Adrenal gland (tissue), 12 donors: Measurements from ENCODE around the gene SLC19A3. TPM values are rescaled to one million over a fixed set of nuclear protein-coding genes. Genes with fewer than 3 reads are reported as not detected.
A peak's percentile ranks its signal among the peaks of the same experiment; 100 is the strongest.
"Not testable (repeated sequence)": the region's sequence is repeated elsewhere in the genome, so short reads cannot be mapped to it uniquely, and the experiment has no call there.

Experiments used
- DNase-seq, 7 donors: peaks; one replicate each; pipeline ENCODE4 v3.0.0-alpha.2; 2019 to 2020
- H3K27ac ChIP-seq, 5 donors: fragments of 200-600 bp; sonication (generic) in 4 of 5; 1 replicate in 3 of 5; 2 replicates in 2 of 5; pipeline versions ENCODE4 v1.5.1 to v1.8.0; 2016 to 2020; ENCODE audit warnings: mild to moderate bottlenecking in 1 of 5
- H3K27me3 ChIP-seq: fragments of 200-600 bp; 2 replicates; pipeline ENCODE4 v1.8.0; 2021
- H3K36me3 ChIP-seq, 2 donors: fragments of 200-600 bp; replicated peaks in 1 of 2; 1 replicate in 1 of 2; 2 replicates in 1 of 2; pipeline versions ENCODE4 v1.5.1 to v1.8.0; 2018 to 2022
- H3K4me1 ChIP-seq, 2 donors: fragments of 200-600 bp; replicated peaks in 1 of 2; 1 replicate in 1 of 2; 2 replicates in 1 of 2; pipeline versions ENCODE4 v1.5.1 to v1.8.0; 2018 to 2021
- H3K4me3 ChIP-seq, 4 donors: fragments of 200-600 bp; sonication (generic) in 3 of 4; one replicate each; pipeline ENCODE4 v1.5.1; 2016 to 2018
- H3K9me3 ChIP-seq, 3 donors: fragments of 200-600 bp; sonication (generic) in 1 of 3; replicated peaks in 1 of 3; 1 replicate in 2 of 3; 2 replicates in 1 of 3; pipeline versions ENCODE4 v1.5.1 to v1.8.0; 2016 to 2021
- CTCF ChIP-seq, 6 experiments: fragments of 450-650 bp in 4 of 6; fragments of 200-600 bp in 2 of 6; sonication (generic) in 1 of 6; IDR thresholded peaks; 1 replicate in 5 of 6; 2 replicates in 1 of 6; pipeline versions ENCODE4 v1.5.1 to v1.8.0; 2016 to 2021; ENCODE audit warnings: antibody characterized with exemption in 6 of 6, mild to moderate bottlenecking in 2 of 6, moderate library complexity in 1 of 6
- POLR2A ChIP-seq, 2 donors: fragments of 450-650 bp; IDR thresholded peaks; one replicate each; pipeline ENCODE4 v1.6.1; 2017; ENCODE audit warnings: antibody characterized with exemption in 2 of 2, mild to moderate bottlenecking in 2 of 2, moderate library complexity in 1 of 2
- WGBS, 4 donors: extraction: QIAGEN DNeasy Blood & Tissue Kit in 2 of 4; methylation state at CpG; one replicate each; pipeline versions ENCODE4 v1.1.5 to v1.1.7; 2013 to 2017; 5-methylcytosine and 5-hydroxymethylcytosine counted together
- intact Hi-C, 2 donors: fragments of 100-400 bp; cut with DNase I; formaldehyde crosslinking; loops; one replicate each; pipeline versions ENCODE4 v1.14.1 to v1.15.0; 2022 to 2023
- polyA plus RNA-seq, 3 donors: library from polyadenylated mRNA; stranded (reverse); fragments of 200-250 nt in 2 of 3; fragments of 350-450 nt in 1 of 3; fragmentation: Illumina TruSeq in 1 of 3; extraction: RNeasy Lipid Tissue Mini Kit (QIAGEN cat#74804) in 1 of 3; gene quantifications; one replicate each; pipeline ENCODE4 v1.2.3, GENCODE V29; 2013 to 2014
- total RNA-seq, 9 donors: library from RNA; depleted of rRNA in 4 of 9; stranded (reverse); fragments of >200 nt in 4 of 9; fragments of 120-200 nt in 1 of 9; fragmentation: NEBNext Ultra II Directional in 1 of 9; extraction: Animal tissue kit (Norgen Biotek cat#: 25700) in 1 of 9; gene quantifications; one replicate each; pipeline versions ENCODE4 v1.1.0 to v1.2.4, GENCODE V29; 2013 to 2023
- donor health status: healthy with polysubstance abuse.
- donor health status: Bipolar disorder and iron deficiency.
- donor health status: DM: yes; HTN: yes; CAD: no.
- donor health status: DM: no; HTN: no; CAD: no.
- donor health status: DM: no; HTN: no; CAD: no.
- donor health status: DM: yes; HTN: yes; CAD: no.

The SLC19A3 gene
- total and polyA plus RNA-seq, 12 donors, result 0.18 to 7.9 (median 0.97) TPM; not detected in 1

GRCh38 chr2:227745594-227745993, 27.8 kb upstream of the SLC19A3 start, which contains the start of gene SCYGR8:
Gene SCYGR8, plus strand, starts transcription at chr2:227745894. Its CDS starts 0 bp downstream, at chr2:227745894.
- no peak within 1 kb of the TSS for H3K27ac ChIP-seq
- no peak for TF ChIP-seq CTCF (IDR thresholded peaks at IDR 0.05)
- no peak for TF ChIP-seq POLR2A (IDR thresholded peaks at IDR 0.05)
- H3K9me3 ChIP-seq, result no peaks in the 10 kb centered on the region
- H3K4me1 ChIP-seq, result no peaks in the 10 kb centered on the region
- WGBS, 4 donors, result 87 to 95% (median 94%) methylated on average over 5 to 6 of the region's 9 CpGs
- H3K27me3 ChIP-seq, result no peaks in the 10 kb centered on the region
- intact Hi-C loops, result no loop called here
- no peaks in the 10 kb centered on the region for H3K36me3 ChIP-seq
- H3K4me3 ChIP-seq, result no peak within 1 kb of the TSS
- no peak for DNase-seq

GRCh38 chr2:227740705-227741104, 22.9 kb upstream of the SLC19A3 start:
- H3K4me1 ChIP-seq, H3K36me3 ChIP-seq, H3K27me3 ChIP-seq, H3K27ac ChIP-seq, intact Hi-C loops, H3K4me3 ChIP-seq, H3K9me3 ChIP-seq: not testable (repeated sequence)
- DNase-seq, result peak in 1 of 7 donors; percentile 24
- WGBS, 4 donors, result 69 to 77% (median 72%) methylated on average over 7 of the region's 7 CpGs

GRCh38 chr2:227739351-227739750, 21.5 kb upstream of the SLC19A3 start:
- 81 to 86% (median 83%) methylated on average over 14 of the region's 14 CpGs for WGBS, 4 donors
- no peaks in the 10 kb centered on the region for H3K4me1 ChIP-seq
- intact Hi-C loops, result no loop called here

GRCh38 chr2:227728035-227728434, 10.2 kb upstream of the SLC19A3 start, which contains the start of gene SCYGR7:
Gene SCYGR7, plus strand, starts transcription at chr2:227728335. Its CDS starts 0 bp downstream, at chr2:227728335.
- Histone ChIP-seq H3K27me3 (peaks cover 5% of the 10 kb centered on the region), H3K9me3 (no peaks in the 10 kb centered on the region), H3K36me3 (no peaks in the 10 kb centered on the region), H3K27ac (no peak within 1 kb of the TSS), H3K4me3 (no peak within 1 kb of the TSS), H3K4me1 (no peaks in the 10 kb centered on the region)
- intact Hi-C loops, result no loop called here
- 86 to 93% (median 89%) methylated on average over 2 to 5 of the region's 5 CpGs for WGBS, 4 donors
- no peak for DNase-seq
- TF ChIP-seq POLR2A (IDR thresholded peaks at IDR 0.05), result no peak
- no peak for TF ChIP-seq CTCF (IDR thresholded peaks at IDR 0.05)

More at GRCh38 chr2:227739351-227739750, 21.5 kb upstream of the SLC19A3 start:
- Histone ChIP-seq H3K27me3 (no peaks in the 10 kb centered on the region), H3K4me3 (no peak overlapping the region), H3K9me3 (no peaks in the 10 kb centered on the region), H3K36me3 (no peaks in the 10 kb centered on the region), H3K27ac (no peak overlapping the region)
- TF ChIP-seq CTCF (IDR thresholded peaks at IDR 0.05) (no peak), POLR2A (IDR thresholded peaks at IDR 0.05) (no peak)
- no peak for DNase-seq

- Histone ChIP-seq H3K4me3 (no peak within 1 kb of the TSS), H3K4me1 (no peaks in the 10 kb centered on the region), H3K9me3 (no peaks in the 10 kb centered on the region), H3K36me3 (no peaks in the 10 kb centered on the region), H3K27me3 (peaks cover 5% of the 10 kb centered on the region), H3K27ac (no peak within 1 kb of the TSS)
- intact Hi-C loops, result no loop called here
- TF ChIP-seq POLR2A (IDR thresholded peaks at IDR 0.05) (no peak), CTCF (IDR thresholded peaks at IDR 0.05) (no peak)
- DNase-seq, result no peak
- WGBS, 4 donors, result 77 to 91% (median 88%) methylated on average over 3 to 15 of the region's 15 CpGs
These were observed 6.7 kb upstream of the SLC19A3 start, which contains the start of gene SCYGR6 for GRCh38 chr2:227724394-227725039. Gene SCYGR6, minus strand, starts transcription at chr2:227724757. Its CDS starts 0 bp downstream, at chr2:227724757.

GRCh38 chr2:227722821-227723220, 5.0 kb upstream of the SLC19A3 start:
- H3K36me3 ChIP-seq, H3K27me3 ChIP-seq, H3K4me3 ChIP-seq, H3K4me1 ChIP-seq, DNase-seq, H3K9me3 ChIP-seq, intact Hi-C loops, H3K27ac ChIP-seq: not testable (repeated sequence)
- WGBS, 4 donors, result 74 to 89% (median 77%) methylated on average over 7 of the region's 7 CpGs
